ENCODE measurements around the gene ADCY6. TPM values are rescaled to one million over a fixed set of nuclear protein-coding genes. Genes with fewer than 3 reads are reported as not detected.

The ADCY6 gene
- total and polyA plus RNA-seq, 4 donors, result 4.3 to 30.5 (median 10.5) TPM

GRCh38 chr12:48818831-48819590 is 30.1 kb upstream of the ADCY6 start:
- no peak overlapping the region for H3K27ac ChIP-seq (ENCODE audit: low read depth in 1 of 2, low read length in 2 of 2)
- peaks cover 0 to 6% (median 3%) of the 10 kb centered on the region in 4 donors for H3K27me3 ChIP-seq (ENCODE audit: control insufficient read depth in 4 of 4, insufficient read depth in 4 of 4, low read length in 3 of 4)
- no peaks in the 10 kb centered on the region for H3K36me3 ChIP-seq (ENCODE audit: control insufficient read depth in 4 of 4, insufficient read depth in 3 of 4, low read depth in 1 of 4, low read length in 3 of 4)
- no peak for DNase-seq (ENCODE audit: low spot score)
- WGBS, result 23% methylated on average over 37 of the region's 37 CpGs
- H3K9me3 ChIP-seq (ENCODE audit: control insufficient read depth in 4 of 4, low read length in 3 of 4), result no peaks in the 10 kb centered on the region
- H3K4me1 ChIP-seq (ENCODE audit: control insufficient read depth in 4 of 4, insufficient read depth in 4 of 4, low read length in 3 of 4), result peaks cover 3 to 26% (median 17%) of the 10 kb centered on the region in 4 donors
- TF ChIP-seq ZBTB33 (IDR thresholded peaks at IDR 0.05), result no peak
- TF ChIP-seq HNF4A (conservative IDR thresholded peaks at IDR 0.05), result no peak
- no peak for TF ChIP-seq REST (IDR thresholded peaks at IDR 0.05)
- TF ChIP-seq FOXA2 (IDR thresholded peaks at IDR 0.05), result no peak
- no peak for TF ChIP-seq JUND (IDR thresholded peaks at IDR 0.05)
- no peak for TF ChIP-seq TAF1 (conservative IDR thresholded peaks at IDR 0.05)
- TF ChIP-seq EGR1 (IDR thresholded peaks at IDR 0.05; ENCODE audit: low read depth in 2 of 2), result no peak
- no peak for TF ChIP-seq YY1 (IDR thresholded peaks at IDR 0.05)
- no peak for TF ChIP-seq NR2F2 (IDR thresholded peaks at IDR 0.05)
- peak overlapping the region in 1 of 3 donors; percentile 63 for H3K4me3 ChIP-seq (ENCODE audit: low read depth in 1 of 3, low read length in 3 of 3)
- H3K9ac ChIP-seq (ENCODE audit: low read depth in 1 of 2, low read length in 2 of 2), result no peak overlapping the region

- 2% methylated on average over 79 of the region's 79 CpGs for WGBS
- Histone ChIP-seq H3K36me3 (ENCODE audit: control insufficient read depth in 4 of 4, insufficient read depth in 3 of 4, low read depth in 1 of 4, low read length in 3 of 4) (no peaks in the 10 kb centered on the region), H3K9ac (ENCODE audit: low read depth in 1 of 2, low read length in 2 of 2) (peak within 1 kb of the TSS in 1 of 2 donors; percentile 27), H3K27ac (ENCODE audit: low read depth in 1 of 2, low read length in 2 of 2) (no peak within 1 kb of the TSS), H3K4me3 (ENCODE audit: low read depth in 1 of 3, low read length in 3 of 3) (peak within 1 kb of the TSS in 2 of 3 donors; percentile 50 to 63), H3K4me1 (ENCODE audit: control insufficient read depth in 4 of 4, insufficient read depth in 4 of 4, low read length in 3 of 4) (peaks cover 3 to 28% (median 18%) of the 10 kb centered on the region in 4 donors), H3K27me3 (ENCODE audit: control insufficient read depth in 4 of 4, insufficient read depth in 4 of 4, low read length in 3 of 4) (peaks cover 0 to 6% (median 3%) of the 10 kb centered on the region in 4 donors), H3K9me3 (ENCODE audit: control insufficient read depth in 4 of 4, low read length in 3 of 4) (no peaks in the 10 kb centered on the region)
- peak; percentile 47 for DNase-seq (ENCODE audit: low spot score)
- TF ChIP-seq RXRA (IDR thresholded peaks at IDR 0.05), result no peak
- no peak for TF ChIP-seq EGR1 (IDR thresholded peaks at IDR 0.05; ENCODE audit: low read depth in 2 of 2)
Observed at GRCh38 chr12:48817873-48818830, 29.3 kb upstream of the ADCY6 start, which contains the start of gene CACNB3. Gene CACNB3 (plus strand): TSS chr12:48818496. CDS start chr12:48818930, 434 bp downstream.

All from liver (tissue), 9 donors.